IMR-90 (cell line): ENCODE results near the gene CTRB1.

Experiments
- CEBPB ChIP-seq: IDR thresholded peaks from 2 replicates; pipeline ENCODE4 v1.6.1; 2012; ENCODE audit warnings: low read depth, low read length, improper control_type of control experiment
- NFE2L2 ChIP-seq: fragments of 150-350 bp; IDR thresholded peaks from 2 replicates; pipeline ENCODE4 v1.6.1; 2016; ENCODE audit warnings: low read depth, mild to moderate bottlenecking, low read length
- RFX5 ChIP-seq: IDR thresholded peaks from 2 replicates; pipeline ENCODE4 v1.8.0; 2012; ENCODE audit warnings: low read depth, mild to moderate bottlenecking, low read length, moderate library complexity
- TF ChIP-seq, protein P1 (sequence below): conservative IDR thresholded peaks from 2 replicates; pipeline ENCODE4 v1.5.1; 2012; ENCODE audit warnings: mild to moderate bottlenecking, low read depth, low read length, improper control_type of control experiment

DNA sequence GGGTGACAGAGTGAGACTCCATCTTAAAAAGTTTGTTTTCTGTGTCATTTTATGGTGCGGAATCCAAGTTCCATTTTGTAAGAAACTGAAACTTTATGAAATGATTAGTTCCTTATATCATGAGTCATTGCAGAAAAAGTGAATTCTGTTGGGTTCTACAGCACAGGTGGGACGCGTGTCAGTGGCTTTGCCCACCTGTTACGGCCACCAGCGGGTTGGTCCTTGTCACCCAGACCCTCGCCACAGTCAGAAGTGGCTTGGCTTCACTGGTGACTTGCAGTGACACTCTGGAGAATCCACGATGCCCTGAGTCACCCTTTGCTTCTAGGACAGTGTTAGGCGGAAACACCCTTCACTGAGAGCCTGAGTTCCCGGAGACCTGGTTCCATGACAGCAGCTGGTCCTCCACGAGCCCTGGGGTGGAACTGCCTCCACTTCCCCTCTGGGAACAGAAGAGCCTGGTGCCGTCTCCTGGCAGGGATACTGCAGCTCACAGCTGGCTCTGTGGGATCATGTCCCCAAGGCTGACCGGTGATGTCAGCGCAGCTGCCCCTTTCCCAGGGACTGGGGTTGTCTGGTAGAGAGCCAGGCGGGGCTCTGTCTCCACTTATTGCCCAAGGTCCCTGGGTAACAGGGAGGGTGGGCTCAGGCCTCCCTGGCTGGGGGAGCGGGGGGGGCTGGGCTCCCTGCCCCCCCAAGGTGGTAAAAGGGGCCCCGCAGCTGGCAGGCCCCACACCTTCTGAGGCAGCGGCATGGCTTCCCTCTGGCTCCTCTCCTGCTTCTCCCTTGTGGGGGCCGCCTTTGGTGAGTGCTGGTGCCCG, at the start of gene CTRB1:
- TF ChIP-seq CEBPB (no peak), NFE2L2 (no peak), RFX5 (no peak)
- TF ChIP-seq, protein P1, sequence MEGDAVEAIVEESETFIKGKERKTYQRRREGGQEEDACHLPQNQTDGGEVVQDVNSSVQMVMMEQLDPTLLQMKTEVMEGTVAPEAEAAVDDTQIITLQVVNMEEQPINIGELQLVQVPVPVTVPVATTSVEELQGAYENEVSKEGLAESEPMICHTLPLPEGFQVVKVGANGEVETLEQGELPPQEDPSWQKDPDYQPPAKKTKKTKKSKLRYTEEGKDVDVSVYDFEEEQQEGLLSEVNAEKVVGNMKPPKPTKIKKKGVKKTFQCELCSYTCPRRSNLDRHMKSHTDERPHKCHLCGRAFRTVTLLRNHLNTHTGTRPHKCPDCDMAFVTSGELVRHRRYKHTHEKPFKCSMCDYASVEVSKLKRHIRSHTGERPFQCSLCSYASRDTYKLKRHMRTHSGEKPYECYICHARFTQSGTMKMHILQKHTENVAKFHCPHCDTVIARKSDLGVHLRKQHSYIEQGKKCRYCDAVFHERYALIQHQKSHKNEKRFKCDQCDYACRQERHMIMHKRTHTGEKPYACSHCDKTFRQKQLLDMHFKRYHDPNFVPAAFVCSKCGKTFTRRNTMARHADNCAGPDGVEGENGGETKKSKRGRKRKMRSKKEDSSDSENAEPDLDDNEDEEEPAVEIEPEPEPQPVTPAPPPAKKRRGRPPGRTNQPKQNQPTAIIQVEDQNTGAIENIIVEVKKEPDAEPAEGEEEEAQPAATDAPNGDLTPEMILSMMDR = no peak
